HepG2 (cell line): ENCODE measurements around the gene NOP9. TPM values are rescaled to one million over a fixed set of nuclear protein-coding genes. Genes with fewer than 3 reads are reported as not detected.

Source experiments
- AGO1 ChIP-seq: fragments of 200-400 bp; formaldehyde crosslinking; IDR thresholded peaks from 2 replicates; pipeline ENCODE4 v1.6.1; 2017; ENCODE audit warnings: mild to moderate bottlenecking, low read depth, low read length, moderate library complexity; ENCODE audit not compliant: poor library complexity, severe bottlenecking
- ATRX ChIP-seq: sonication (generic); formaldehyde crosslinking; IDR thresholded peaks from 2 replicates; pipeline ENCODE4 v1.4.0; 2020; ENCODE audit warnings: missing genetic modification reagents, borderline replicate concordance
- CBX2 ChIP-seq, 2 experiments: fragments of 200-600 bp in 1 of 2; sonication (generic); formaldehyde crosslinking in 1 of 2; IDR thresholded peaks; 2 replicates each; pipeline versions ENCODE4 v1.7.0 to v1.8.1; 2018 to 2022; ENCODE audit warnings: low read depth in 2 of 2, low read length in 1 of 2, mild to moderate bottlenecking in 1 of 2, missing genetic modification reagents in 1 of 2
- DPF2 ChIP-seq: sonication (generic); formaldehyde crosslinking; IDR thresholded peaks from 2 replicates; pipeline ENCODE4 v1.4.0; 2020; ENCODE audit warnings: mild to moderate bottlenecking, low read depth, missing genetic modification reagents, borderline replicate concordance
- FOXA3 ChIP-seq: IDR thresholded peaks from 2 replicates; pipeline ENCODE4 v1.6.1; 2016; ENCODE audit warnings: missing genetic modification reagents, missing compliant biosample characterization
- HOXA9 ChIP-seq: sonication (generic); formaldehyde crosslinking; IDR thresholded peaks from 2 replicates; pipeline ENCODE4 v1.8.1; 2022; ENCODE audit warnings: missing genetic modification reagents, mild to moderate bottlenecking, moderate library complexity, borderline replicate concordance
- RARA ChIP-seq: IDR thresholded peaks from 2 replicates; pipeline ENCODE4 v1.6.1; 2016; ENCODE audit warnings: missing genetic modification reagents, missing compliant biosample characterization
- ZC3H13 ChIP-seq: sonication (generic); formaldehyde crosslinking; IDR thresholded peaks from 2 replicates; pipeline ENCODE4 v1.8.1; 2023; ENCODE audit warnings: mild to moderate bottlenecking, missing genetic modification reagents, moderate library complexity
- ZNF224 ChIP-seq: sonication (generic); formaldehyde crosslinking; IDR thresholded peaks from 2 replicates; pipeline ENCODE4 v1.5.0; 2020; ENCODE audit warnings: mild to moderate bottlenecking, missing genetic modification reagents
- ZSCAN21 ChIP-seq: sonication (generic); formaldehyde crosslinking; IDR thresholded peaks from 2 replicates; pipeline ENCODE4 v1.8.0; 2022; ENCODE audit warnings: mild to moderate bottlenecking, missing genetic modification reagents, moderate library complexity, borderline replicate concordance
- ZSCAN30 ChIP-seq: sonication (generic); formaldehyde crosslinking; IDR thresholded peaks from 2 replicates; pipeline ENCODE4 v1.5.0; 2020; ENCODE audit warnings: mild to moderate bottlenecking, missing genetic modification reagents
- polyA plus RNA-seq, 8 experiments: library from polyadenylated mRNA; depleted of rRNA in 3 of 8; stranded (reverse) in 7 of 8; unstranded in 1 of 8; fragments of >200 nt; fragmentation: Illumina TruSeq in 4 of 8; extraction: Trizol in 4 of 8; gene quantifications; 2 replicates each; pipeline versions ENCODE4 v1.2.1 to v1.2.3, GENCODE V29; 2011 to 2016; ENCODE audit warnings: low read depth in 4 of 8, missing spikeins in 1 of 8, mixed read lengths in 1 of 8; ENCODE audit not compliant: insufficient read depth in 1 of 8
- total RNA-seq, 5 experiments: library from RNA; depleted of rRNA; stranded (reverse); fragments of >200 nt; fragmentation: Illumina TruSeq; extraction: Trizol; gene quantifications; 2 replicates each; pipeline ENCODE4 v1.2.3, GENCODE V29; 2016; ENCODE audit warnings: low read depth in 1 of 5
- TF ChIP-seq, protein P1 (sequence below): sonication (generic); formaldehyde crosslinking; IDR thresholded peaks from 2 replicates; pipeline ENCODE4 v1.5.1; 2020; ENCODE audit warnings: missing genetic modification reagents, mild to moderate bottlenecking, borderline replicate concordance
- TF ChIP-seq, protein P2 (sequence below): sonication (generic); formaldehyde crosslinking; IDR thresholded peaks from 2 replicates; pipeline ENCODE4 v1.9.0; 2021; ENCODE audit warnings: missing genetic modification reagents, mild to moderate bottlenecking, borderline replicate concordance
- TF ChIP-seq, protein P3 (sequence below): conservative IDR thresholded peaks from 2 replicates; pipeline ENCODE4 v1.6.1; 2018; ENCODE audit warnings: missing genetic modification reagents
- TF ChIP-seq, protein P4 (sequence below): sonication (generic); formaldehyde crosslinking; IDR thresholded peaks from 2 replicates; pipeline ENCODE4 v1.8.1; 2022; ENCODE audit warnings: mild to moderate bottlenecking, missing genetic modification reagents

NOP9 gene
- total and polyA plus RNA-seq, 2 of the 13 experiments (the other 11 are each of a cell fraction or from before 2014, with no cell fraction given) = 24.5 to 61.6 TPM

DNA sequence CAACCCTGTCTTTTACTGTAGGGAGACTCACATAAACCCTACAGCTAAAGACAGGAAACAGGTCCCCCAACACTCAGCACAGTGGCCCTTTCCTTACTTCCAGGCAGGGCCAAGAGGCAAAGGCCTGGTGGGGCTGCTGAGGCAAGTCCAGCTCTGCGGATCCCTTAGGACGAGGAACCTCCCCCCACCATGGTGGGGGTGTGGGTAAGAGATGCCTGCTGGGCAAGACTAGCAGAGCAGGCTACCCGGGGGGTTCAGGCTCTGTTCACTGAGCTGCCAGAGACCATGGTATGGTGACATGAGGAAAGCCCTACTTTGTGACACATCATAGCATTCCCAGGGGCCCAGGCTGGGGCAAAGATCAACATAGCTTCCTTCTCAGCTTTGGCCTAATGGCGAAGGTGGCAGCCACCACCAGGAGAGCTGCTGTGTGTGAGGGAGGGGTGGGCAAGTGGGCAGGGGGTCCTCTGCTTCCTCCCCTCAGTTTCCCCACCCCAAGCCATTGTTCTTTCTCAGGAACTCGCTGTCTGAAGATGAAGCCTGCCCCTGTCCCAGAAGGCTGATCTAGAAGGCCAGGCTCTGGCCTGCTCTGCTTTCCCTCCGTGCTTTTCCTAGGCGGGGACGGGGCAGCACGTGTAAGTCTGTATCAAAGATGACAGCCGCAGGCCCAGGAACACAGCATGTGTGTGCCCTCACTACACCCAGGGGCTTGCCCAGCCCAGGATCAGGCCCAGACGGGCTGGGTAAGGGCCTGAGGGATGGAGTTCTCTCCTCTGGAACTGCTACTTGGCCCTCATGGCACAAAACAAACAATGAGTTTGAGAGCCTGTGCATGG lies 47.1 kb upstream of the NOP9 start (continued):
- TF ChIP-seq, protein P1, sequence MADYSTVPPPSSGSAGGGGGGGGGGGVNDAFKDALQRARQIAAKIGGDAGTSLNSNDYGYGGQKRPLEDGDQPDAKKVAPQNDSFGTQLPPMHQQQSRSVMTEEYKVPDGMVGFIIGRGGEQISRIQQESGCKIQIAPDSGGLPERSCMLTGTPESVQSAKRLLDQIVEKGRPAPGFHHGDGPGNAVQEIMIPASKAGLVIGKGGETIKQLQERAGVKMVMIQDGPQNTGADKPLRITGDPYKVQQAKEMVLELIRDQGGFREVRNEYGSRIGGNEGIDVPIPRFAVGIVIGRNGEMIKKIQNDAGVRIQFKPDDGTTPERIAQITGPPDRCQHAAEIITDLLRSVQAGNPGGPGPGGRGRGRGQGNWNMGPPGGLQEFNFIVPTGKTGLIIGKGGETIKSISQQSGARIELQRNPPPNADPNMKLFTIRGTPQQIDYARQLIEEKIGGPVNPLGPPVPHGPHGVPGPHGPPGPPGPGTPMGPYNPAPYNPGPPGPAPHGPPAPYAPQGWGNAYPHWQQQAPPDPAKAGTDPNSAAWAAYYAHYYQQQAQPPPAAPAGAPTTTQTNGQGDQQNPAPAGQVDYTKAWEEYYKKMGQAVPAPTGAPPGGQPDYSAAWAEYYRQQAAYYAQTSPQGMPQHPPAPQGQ (CRISPR knock-in tag) = no peak
- TF ChIP-seq DPF2 (CRISPR knock-in tag) (peak; percentile 80), ZNF224 (CRISPR knock-in tag) (no peak), ZSCAN21 (CRISPR knock-in tag) (peak; percentile 54; the same call in 1 of the 2 replicates), FOXA3 (CRISPR knock-in tag) (peak; percentile 93), ZC3H13 (no peak; the same call in 1 of the 2 replicates), HOXA9 (no peak), ZSCAN30 (CRISPR knock-in tag) (no peak), RARA (CRISPR knock-in tag) (peak; percentile 74), CBX2 (IDR thresholded peaks at IDR 0.05; ENCODE audit: low read depth, low read length) (no peak), CBX2 (CRISPR knock-in tag; IDR thresholded peaks at IDR 0.05; ENCODE audit: low read depth) (no peak), AGO1 (peak; percentile 26), ATRX (CRISPR knock-in tag) (no peak)
- TF ChIP-seq, protein P2, sequence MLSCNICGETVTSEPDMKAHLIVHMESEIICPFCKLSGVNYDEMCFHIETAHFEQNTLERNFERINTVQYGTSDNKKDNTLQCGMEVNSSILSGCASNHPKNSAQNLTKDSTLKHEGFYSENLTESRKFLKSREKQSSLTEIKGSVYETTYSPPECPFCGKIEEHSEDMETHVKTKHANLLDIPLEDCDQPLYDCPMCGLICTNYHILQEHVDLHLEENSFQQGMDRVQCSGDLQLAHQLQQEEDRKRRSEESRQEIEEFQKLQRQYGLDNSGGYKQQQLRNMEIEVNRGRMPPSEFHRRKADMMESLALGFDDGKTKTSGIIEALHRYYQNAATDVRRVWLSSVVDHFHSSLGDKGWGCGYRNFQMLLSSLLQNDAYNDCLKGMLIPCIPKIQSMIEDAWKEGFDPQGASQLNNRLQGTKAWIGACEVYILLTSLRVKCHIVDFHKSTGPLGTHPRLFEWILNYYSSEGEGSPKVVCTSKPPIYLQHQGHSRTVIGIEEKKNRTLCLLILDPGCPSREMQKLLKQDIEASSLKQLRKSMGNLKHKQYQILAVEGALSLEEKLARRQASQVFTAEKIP (CRISPR knock-in tag) = no peak
- TF ChIP-seq, protein P3, sequence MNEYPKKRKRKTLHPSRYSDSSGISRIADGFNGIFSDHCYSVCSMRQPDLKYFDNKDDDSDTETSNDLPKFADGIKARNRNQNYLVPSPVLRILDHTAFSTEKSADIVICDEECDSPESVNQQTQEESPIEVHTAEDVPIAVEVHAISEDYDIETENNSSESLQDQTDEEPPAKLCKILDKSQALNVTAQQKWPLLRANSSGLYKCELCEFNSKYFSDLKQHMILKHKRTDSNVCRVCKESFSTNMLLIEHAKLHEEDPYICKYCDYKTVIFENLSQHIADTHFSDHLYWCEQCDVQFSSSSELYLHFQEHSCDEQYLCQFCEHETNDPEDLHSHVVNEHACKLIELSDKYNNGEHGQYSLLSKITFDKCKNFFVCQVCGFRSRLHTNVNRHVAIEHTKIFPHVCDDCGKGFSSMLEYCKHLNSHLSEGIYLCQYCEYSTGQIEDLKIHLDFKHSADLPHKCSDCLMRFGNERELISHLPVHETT (CRISPR knock-in tag) = no peak
- TF ChIP-seq, protein P4, sequence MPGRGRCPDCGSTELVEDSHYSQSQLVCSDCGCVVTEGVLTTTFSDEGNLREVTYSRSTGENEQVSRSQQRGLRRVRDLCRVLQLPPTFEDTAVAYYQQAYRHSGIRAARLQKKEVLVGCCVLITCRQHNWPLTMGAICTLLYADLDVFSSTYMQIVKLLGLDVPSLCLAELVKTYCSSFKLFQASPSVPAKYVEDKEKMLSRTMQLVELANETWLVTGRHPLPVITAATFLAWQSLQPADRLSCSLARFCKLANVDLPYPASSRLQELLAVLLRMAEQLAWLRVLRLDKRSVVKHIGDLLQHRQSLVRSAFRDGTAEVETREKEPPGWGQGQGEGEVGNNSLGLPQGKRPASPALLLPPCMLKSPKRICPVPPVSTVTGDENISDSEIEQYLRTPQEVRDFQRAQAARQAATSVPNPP = no peak
